H1 (cell line): ENCODE measurements around the gene SPAG17. TPM values are rescaled to one million over a fixed set of nuclear protein-coding genes. Genes with fewer than 3 reads are reported as not detected.

ENCODE experiments used
- CHD7 ChIP-seq: fragments of 300-600 bp; sonication (generic); IDR thresholded peaks from 2 replicates; pipeline ENCODE4 v1.7.1; 2012; ENCODE audit warnings: low read length, moderate library complexity, mild to moderate bottlenecking, inconsistent platforms; ENCODE audit not compliant: insufficient replicate concordance
- CTCF ChIP-seq, 3 experiments: IDR thresholded peaks; 1 replicate in 2 of 3; 2 replicates in 1 of 3; pipeline versions ENCODE4 v1.5.1 to v1.6.1; 2011; ENCODE audit warnings: low read length in 3 of 3, mild to moderate bottlenecking in 3 of 3, inconsistent platforms in 2 of 3, low read depth in 1 of 3, moderate library complexity in 1 of 3; ENCODE audit not compliant: insufficient read depth in 1 of 3; ENCODE audit errors: control extremely low read depth in 1 of 3
- HDAC2 ChIP-seq, 2 experiments: fragments of 300-600 bp in 1 of 2; sonication (generic) in 1 of 2; IDR thresholded peaks; 2 replicates each; pipeline ENCODE4 v1.6.1; 2011 to 2012; ENCODE audit warnings: low read depth in 2 of 2, low read length in 2 of 2, mild to moderate bottlenecking in 2 of 2, moderate library complexity in 2 of 2, borderline replicate concordance in 1 of 2, inconsistent platforms in 1 of 2
- KDM1A ChIP-seq: fragments of 200-600, 300-600 bp; sonication (generic); IDR thresholded peaks from 2 replicates; pipeline ENCODE4 v1.7.1; 2016; ENCODE audit warnings: mild to moderate bottlenecking, low read length, borderline replicate concordance
- TEAD4 ChIP-seq: IDR thresholded peaks from 2 replicates; pipeline ENCODE4 v1.6.1; 2012; ENCODE audit warnings: low read depth, low read length, inconsistent platforms, mixed read lengths
- polyA plus RNA-seq, 7 experiments: library from polyadenylated mRNA; depleted of rRNA in 3 of 7; stranded (reverse) in 5 of 7; unstranded in 2 of 7; fragments of >200 nt in 5 of 7; fragments of 200-250 nt in 2 of 7; gene quantifications; 1 replicate in 5 of 7; 2 replicates in 1 of 7; 4 replicates in 1 of 7; pipeline versions ENCODE4 v1.2.1 to v1.2.3, GENCODE V29; 2011 to 2013; ENCODE audit warnings: missing spikeins in 2 of 7, mixed read lengths in 2 of 7
- total RNA-seq: library from RNA; stranded (reverse); fragmentation: NEBNext Ultra II Directional; extraction: Animal tissue kit (Norgen Biotek cat#: 25700); gene quantifications from 2 replicates; pipeline ENCODE4 v1.2.1, GENCODE V29; 2021

Gene SPAG17
- total and polyA plus RNA-seq, 2 of the 8 experiments (the other 6 are each of a cell fraction or from before 2014, with no cell fraction given) = 0.56 to 0.62 TPM

GRCh38 chr1:118101999-118102398, 83.0 kb downstream of the SPAG17 start (continued):
- TF ChIP-seq CHD7 = no peak
- TF ChIP-seq TEAD4 = no peak
- no peak for TF ChIP-seq CTCF (IDR thresholded peaks at IDR 0.05; ENCODE audit: control extremely low read depth in 1 of 3, insufficient read depth in 1 of 3, low read depth in 1 of 3, low read length in 3 of 3)
- no peak for TF ChIP-seq HDAC2 (IDR thresholded peaks at IDR 0.05; ENCODE audit: borderline replicate concordance in 1 of 2, low read depth in 2 of 2, low read length in 2 of 2)
- no peak for TF ChIP-seq KDM1A
